IPS-18c (cell line): ENCODE measurements around the gene SUMF1.
A peak's percentile ranks its signal among the peaks of the same experiment; 100 is the strongest.

Experiments used
- H3K4me3 ChIP-seq: 2 replicates; pipeline ENCODE4 v1.7.0; 2013; ENCODE audit warnings: low read depth, mild to moderate bottlenecking, low read length, moderate library complexity; ENCODE audit not compliant: insufficient read depth
- H3K9me3 ChIP-seq: one replicate; pipeline ENCODE4 v1.6.1; 2013; ENCODE audit warnings: mild to moderate bottlenecking, low read length, moderate library complexity; ENCODE audit not compliant: control insufficient read depth, insufficient read depth

The SUMF1 gene

GRCh38 chr3:4466741-4467521, at the start of gene SUMF1:
Gene SUMF1 (minus strand): TSS chr3:4467269. CDS start chr3:4467245, 24 bp downstream.
- Histone ChIP-seq H3K4me3 (peak within 1 kb of the TSS; percentile 59), H3K9me3 (no peaks in the 10 kb centered on the region)

DNA sequence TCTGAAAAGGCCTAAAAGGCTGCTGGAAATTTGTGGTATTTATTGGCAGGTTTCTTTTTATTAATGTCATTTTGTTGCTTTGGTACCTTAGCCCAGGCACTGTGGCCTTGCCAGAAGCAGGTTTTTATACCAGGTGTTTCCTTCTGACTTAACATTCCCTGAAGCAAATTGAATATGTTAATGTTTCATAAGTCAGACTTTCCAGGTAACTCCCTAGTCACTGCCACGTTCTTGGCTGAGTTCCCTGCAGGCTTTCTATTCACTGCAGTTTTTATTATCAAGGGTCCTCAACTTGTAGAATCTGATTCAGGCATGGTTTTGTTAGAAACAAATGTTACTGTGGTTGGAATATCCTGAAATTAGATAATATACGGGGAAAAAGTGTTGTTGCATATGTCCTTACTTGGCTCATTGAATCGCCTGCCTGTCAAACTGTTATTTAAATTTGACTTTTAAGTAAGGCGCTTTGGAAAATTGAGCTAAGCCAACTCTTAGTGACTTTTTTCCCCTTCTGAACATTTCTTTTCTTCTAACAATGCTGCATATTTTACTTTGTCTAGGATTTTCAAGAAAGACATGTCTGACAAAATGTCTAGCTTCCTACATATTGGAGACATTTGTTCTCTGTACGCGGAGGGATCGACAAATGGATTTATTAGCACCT, 49.0 kb upstream of the SUMF1 start:
- Histone ChIP-seq H3K9me3 (no peaks in the 10 kb centered on the region), H3K4me3 (no peak overlapping the region)

GRCh38 chr3:4514916-4515315, 47.8 kb upstream of the SUMF1 start:
- H3K9me3 ChIP-seq, result no peaks in the 10 kb centered on the region

GRCh38 chr3:4514321-4514720, 47.3 kb upstream of the SUMF1 start:
- Histone ChIP-seq H3K4me3 (no peak overlapping the region), H3K9me3 (no peaks in the 10 kb centered on the region)

More at GRCh38 chr3:4514916-4515315, 47.8 kb upstream of the SUMF1 start:
- no peak overlapping the region for H3K4me3 ChIP-seq

DNA sequence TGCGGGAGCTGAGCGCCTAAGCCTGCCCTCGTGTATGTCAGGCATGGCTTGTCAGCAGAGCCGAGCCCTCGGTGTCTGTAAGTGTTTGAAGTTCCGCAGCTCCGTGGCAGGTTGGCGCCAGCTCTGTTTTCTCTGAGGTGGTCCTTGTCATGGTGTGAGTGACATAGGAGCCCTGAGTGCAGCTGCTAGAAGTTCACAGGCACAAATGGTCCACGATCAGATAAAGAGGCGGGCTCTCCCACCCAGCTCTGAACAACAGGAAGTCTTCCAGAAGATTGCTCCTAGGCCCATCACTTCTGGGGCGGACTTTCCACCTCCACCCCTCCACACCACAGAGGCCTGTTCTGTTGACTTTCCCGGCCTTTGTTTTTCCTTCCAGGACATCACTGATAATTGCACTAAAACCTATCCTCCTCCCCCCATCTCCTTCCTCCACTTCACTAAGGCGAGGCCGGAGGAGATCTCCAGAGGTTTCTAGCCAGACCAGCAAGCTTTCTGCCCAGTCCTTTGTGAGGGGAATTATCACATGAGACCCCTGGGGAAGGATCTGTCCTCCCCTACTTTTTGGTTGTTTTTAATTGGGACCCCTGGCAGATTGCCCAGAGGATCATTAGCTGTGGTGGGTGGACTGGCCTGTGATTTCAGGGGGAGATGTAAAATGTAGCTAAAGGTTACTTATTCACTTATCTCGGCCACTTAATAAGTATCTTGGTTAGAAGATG, 46.0 kb upstream of the SUMF1 start:
- H3K9me3 ChIP-seq, result no peaks in the 10 kb centered on the region
- H3K4me3 ChIP-seq, result no peak overlapping the region

DNA sequence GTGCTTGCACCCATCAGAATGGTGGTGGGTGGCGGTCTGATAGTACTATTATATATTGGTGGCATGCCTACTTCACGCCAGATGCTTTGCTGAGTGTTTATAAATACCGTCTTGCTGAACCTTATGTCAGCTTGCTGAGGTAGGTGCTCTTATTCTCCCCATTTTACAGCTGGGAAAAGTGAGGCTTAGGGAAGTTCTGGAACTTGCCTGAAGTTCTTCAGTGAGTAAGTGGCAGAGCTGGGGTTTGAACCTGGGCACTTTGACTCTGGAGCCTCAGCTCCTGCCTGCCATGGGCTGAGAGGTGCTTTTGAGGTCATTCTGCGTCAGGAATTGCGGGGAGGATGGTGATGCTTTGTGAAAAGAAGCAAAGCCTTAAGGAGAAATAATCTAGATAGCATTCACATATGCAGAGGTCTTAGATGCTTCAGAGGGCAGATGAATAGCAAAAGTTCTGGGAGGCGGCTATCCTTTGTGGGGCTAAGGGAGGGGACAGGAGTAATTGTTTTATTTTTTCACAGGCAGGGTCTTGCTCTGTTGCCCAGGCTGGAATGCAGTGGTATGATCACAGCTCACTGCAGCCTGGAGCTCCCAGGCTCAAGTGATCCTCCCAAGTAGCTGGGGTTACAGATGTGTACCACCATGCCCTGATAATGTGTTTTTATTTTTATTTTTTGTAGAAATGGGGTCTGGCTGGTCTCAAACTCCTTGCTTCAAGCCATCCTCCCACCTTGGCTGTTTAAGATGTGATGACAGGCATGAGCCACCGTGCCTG, 44.6 kb upstream of the SUMF1 start:
- Histone ChIP-seq H3K4me3 (no peak overlapping the region), H3K9me3 (no peaks in the 10 kb centered on the region)

DNA sequence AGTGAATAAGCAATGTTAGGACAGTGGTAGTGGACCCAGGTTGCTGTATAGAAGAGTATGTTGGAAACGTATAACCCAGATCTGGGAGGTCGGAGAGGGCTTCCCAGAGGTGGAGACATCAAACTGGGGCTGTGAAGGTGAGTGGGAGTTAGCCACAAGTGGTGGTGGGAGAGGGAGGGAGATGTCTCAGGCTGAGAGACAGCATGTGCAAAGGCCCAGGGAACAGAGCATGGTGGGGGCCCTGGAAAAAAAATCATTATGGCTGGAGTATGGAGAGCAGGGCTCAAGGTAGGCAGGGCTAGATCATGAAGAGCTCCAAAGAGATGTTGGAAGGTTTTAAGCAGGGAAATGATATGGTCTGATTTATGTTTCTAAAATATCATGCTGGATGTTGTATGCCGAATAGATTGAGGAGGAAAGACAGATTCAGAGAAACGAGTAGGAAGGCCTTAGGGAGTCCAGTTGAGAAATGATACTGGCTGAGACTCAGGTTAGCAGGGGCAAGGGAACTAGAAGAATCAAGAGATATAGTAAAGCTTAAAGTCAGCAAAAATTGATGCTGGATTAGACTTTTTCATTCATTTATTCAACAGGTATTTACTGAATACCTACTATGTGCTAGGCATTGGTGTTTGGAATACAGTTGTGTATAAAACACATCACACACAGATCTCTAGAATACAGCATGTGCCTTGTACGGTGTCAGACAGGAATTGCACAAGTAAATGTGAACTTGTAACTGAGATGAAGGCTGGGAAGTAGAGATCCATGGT, 43.1 kb upstream of the SUMF1 start:
- no peaks in the 10 kb centered on the region for H3K9me3 ChIP-seq
- H3K4me3 ChIP-seq, result no peak overlapping the region

DNA sequence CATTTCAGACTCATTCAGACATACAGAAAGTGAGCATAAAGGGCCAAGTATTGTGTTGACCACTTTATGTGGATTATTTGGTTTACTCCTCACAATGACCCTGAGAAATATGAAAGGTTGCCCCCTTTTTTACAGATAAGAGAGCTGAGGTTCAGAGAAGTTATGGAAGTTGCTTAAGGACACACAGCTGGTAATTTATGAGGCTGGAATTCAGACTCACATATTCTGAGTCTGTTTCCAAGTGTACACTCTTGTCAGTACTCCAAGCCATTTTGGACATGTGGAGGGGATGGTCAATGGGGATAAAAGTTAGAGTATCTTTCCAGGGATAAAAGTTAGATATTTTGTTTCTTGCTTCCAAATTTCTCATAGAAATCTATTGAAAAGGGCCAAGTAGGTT, 42.0 kb upstream of the SUMF1 start:
- Histone ChIP-seq H3K4me3 (no peak overlapping the region; the same call in 1 of the 2 replicates), H3K9me3 (no peaks in the 10 kb centered on the region)

DNA sequence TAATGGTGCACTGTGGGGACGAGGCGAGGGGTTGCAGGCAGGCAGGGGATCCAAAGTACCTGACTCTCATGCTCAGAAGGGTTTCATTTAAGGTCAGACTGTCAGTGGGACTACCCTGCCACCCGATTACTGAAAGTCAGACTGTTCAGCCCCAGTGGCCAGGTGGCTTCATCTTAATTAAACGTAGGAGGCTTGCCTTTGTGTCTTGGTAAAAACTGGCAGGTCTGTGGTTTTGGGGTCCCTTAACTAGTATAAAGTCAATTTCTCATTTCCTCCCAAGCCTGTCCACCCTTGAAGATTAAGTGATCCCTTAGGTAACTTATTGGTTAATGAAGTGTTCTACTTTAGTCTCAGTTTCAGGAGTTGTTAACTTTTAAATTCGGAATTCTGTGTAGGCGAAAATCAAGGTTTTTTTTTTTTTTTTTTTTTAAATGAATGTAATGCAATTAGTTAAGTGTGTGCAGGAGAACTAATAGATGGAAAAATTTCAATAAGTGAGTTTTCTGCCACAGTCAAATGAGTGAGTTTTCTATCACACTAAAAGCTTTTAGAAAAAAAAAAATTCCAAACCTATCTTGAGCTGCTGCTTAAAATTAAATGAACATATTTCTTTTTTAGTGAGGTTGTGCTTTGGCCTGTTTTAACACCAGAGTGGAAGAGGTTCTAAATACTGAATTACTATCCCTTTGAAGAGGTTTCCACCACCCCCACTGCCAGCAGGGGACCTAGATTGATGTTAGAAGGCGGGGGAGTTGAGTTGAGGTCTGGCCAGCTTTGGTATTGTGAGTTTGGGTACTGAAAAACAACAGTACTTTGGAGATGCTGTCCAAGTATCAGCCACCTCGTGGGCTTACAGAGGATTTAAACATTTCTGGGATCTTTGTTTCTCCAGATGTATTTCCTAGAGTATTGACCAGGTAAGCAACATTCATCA, 41.2 kb upstream of the SUMF1 start:
- Histone ChIP-seq H3K9me3 (no peaks in the 10 kb centered on the region), H3K4me3 (no peak overlapping the region)

DNA sequence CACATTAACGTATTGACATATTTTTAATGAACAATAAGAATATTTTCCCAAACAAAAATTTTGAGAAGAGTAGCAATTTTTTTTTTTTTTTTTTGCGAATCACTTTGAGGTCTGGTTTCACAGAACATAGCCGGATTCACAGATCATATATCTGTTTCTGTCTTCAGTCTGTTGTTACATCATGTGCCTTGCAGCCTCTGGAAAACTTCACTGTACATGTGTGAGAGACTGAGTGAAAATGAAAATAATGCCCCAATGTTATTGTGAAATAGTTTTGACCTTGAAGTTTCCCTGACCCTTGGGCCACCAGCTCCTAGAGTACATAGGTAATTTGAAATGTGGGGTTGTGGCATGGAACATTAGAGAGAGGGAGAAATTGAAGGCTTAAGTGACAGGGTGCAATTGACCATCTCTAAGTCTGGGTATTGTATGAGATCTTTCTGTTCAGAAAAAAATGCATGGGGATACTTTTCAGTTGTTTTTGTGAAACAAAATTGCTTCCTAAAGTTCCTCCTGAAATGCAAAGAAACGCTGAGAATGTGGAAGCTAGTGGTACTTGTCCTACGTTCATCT, 40.0 kb upstream of the SUMF1 start:
- no peaks in the 10 kb centered on the region for H3K9me3 ChIP-seq
- H3K4me3 ChIP-seq, result no peak overlapping the region

- H3K4me3 ChIP-seq, result no peak overlapping the region
These were observed 39.5 kb upstream of the SUMF1 start for GRCh38 chr3:4506559-4507023.

GRCh38 chr3:4505688-4506558, 38.9 kb upstream of the SUMF1 start:
- H3K4me3 ChIP-seq, result no peak overlapping the region
- no peaks in the 10 kb centered on the region for H3K9me3 ChIP-seq

More at GRCh38 chr3:4506559-4507023, 39.5 kb upstream of the SUMF1 start:
- no peaks in the 10 kb centered on the region for H3K9me3 ChIP-seq

GRCh38 chr3:4504340-4505261, 37.5 kb upstream of the SUMF1 start:
- H3K9me3 ChIP-seq, result no peaks in the 10 kb centered on the region
- H3K4me3 ChIP-seq, result no peak overlapping the region

DNA sequence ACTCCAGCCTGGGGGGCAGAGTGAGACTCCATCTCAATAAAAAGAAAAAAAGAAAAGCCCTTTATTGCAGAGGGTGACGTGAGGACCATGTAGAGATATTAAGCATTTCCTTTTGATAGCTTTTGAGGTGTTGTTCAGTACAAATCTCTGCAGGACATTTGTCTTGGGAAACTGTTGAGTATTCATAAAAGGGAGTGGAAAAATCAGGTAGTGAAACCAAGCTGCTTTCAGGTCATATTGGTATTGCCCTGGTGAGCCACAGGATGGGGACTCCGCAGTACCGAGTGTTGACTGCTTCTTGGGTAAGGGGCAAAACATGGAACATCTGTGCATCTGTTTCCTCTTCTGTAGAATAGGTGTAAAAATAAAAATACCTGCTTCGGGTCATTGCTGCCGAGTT, 36.0 kb upstream of the SUMF1 start:
- H3K4me3 ChIP-seq, result no peak overlapping the region
- no peaks in the 10 kb centered on the region for H3K9me3 ChIP-seq
